ENCODE results near the gene IQGAP3. TPM values are rescaled to one million over a fixed set of nuclear protein-coding genes. Genes with fewer than 3 reads are reported as not detected.

IQGAP3 gene
- total RNA-seq, 2 donors from 2014 or later: 2.2 to 3.5 TPM

DNA sequence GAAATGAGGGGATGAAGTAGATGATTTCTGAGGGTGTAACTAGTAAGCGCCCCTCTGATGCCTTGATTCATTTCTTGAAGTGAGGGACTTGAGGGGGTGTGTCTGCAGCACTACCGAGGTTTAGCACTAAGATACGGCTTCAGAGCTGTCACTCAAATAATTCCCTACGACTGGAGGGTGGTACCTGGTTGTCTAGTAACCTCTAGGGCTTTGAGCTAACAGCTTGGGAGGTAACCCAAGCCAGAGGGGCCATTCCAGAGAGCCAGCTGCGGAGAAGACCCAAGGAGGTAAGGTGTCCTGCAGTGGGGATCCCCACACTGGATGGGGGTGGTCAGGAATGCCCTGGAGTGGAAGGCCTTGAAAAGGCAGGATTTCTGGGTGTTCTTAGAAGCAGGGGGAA, 7.1 kb upstream of the IQGAP3 start, which contains the start of gene TTC24:
Gene TTC24, plus strand, starts transcription at position 252 of the 400 bp plus-strand sequence. CDS start 1,642 bp downstream, outside the sequence.
- ATAC-seq (ENCODE audit: insufficient number of reproducible peaks, low FRiP score, low read depth): no peak
- TF ChIP-seq, protein P1, sequence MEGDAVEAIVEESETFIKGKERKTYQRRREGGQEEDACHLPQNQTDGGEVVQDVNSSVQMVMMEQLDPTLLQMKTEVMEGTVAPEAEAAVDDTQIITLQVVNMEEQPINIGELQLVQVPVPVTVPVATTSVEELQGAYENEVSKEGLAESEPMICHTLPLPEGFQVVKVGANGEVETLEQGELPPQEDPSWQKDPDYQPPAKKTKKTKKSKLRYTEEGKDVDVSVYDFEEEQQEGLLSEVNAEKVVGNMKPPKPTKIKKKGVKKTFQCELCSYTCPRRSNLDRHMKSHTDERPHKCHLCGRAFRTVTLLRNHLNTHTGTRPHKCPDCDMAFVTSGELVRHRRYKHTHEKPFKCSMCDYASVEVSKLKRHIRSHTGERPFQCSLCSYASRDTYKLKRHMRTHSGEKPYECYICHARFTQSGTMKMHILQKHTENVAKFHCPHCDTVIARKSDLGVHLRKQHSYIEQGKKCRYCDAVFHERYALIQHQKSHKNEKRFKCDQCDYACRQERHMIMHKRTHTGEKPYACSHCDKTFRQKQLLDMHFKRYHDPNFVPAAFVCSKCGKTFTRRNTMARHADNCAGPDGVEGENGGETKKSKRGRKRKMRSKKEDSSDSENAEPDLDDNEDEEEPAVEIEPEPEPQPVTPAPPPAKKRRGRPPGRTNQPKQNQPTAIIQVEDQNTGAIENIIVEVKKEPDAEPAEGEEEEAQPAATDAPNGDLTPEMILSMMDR (IDR thresholded peaks at IDR 0.05): no peak
- H3K36me3 ChIP-seq: no peaks in the 10 kb centered on the region
- H3K4me3 ChIP-seq: no peak within 1 kb of the TSS
- H3K27me3 ChIP-seq (replicated peaks; ENCODE audit: insufficient read depth): no peaks in the 10 kb centered on the region
- H3K9me3 ChIP-seq: no peaks in the 10 kb centered on the region
- no peak within 1 kb of the TSS for H3K27ac ChIP-seq
- DNase-seq (ENCODE audit: low spot score): no peak
- no peaks in the 10 kb centered on the region for H3K4me1 ChIP-seq (ENCODE audit: control insufficient read depth in 1 of 2, low read depth in 2 of 2)

DNA sequence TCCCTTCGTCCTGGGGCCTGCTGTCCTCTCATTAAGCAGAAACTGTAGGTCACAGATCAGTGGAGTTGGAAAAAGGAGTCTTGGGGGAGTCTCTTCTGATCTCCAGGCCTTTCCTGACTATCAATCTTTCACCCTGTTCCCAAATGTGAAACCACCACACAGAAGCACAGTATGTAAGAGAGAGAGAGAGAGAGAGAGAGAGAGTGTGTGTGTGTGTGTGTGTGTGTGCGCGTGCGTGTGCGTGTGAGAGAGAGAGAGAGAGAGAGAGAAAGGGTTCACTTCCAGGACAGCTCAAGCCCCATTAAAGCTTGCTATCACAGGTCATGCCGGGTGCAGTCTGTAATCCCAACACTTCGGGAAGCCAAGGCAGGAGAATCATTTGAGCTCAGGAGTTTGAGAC, 5.7 kb upstream of the IQGAP3 start:
- no peaks in the 10 kb centered on the region for H3K9me3 ChIP-seq
- DNase-seq (ENCODE audit: low spot score) (no peak), ATAC-seq (ENCODE audit: insufficient number of reproducible peaks, low FRiP score, low read depth) (no peak)
- TF ChIP-seq, protein P1 (IDR thresholded peaks at IDR 0.05): no peak
- no peak overlapping the region for H3K27ac ChIP-seq
- H3K4me3 ChIP-seq: no peak overlapping the region
- H3K36me3 ChIP-seq: no peaks in the 10 kb centered on the region
- H3K27me3 ChIP-seq (replicated peaks; ENCODE audit: insufficient read depth): no peaks in the 10 kb centered on the region
- H3K4me1 ChIP-seq (ENCODE audit: control insufficient read depth in 1 of 2, low read depth in 2 of 2): no peaks in the 10 kb centered on the region

DNA sequence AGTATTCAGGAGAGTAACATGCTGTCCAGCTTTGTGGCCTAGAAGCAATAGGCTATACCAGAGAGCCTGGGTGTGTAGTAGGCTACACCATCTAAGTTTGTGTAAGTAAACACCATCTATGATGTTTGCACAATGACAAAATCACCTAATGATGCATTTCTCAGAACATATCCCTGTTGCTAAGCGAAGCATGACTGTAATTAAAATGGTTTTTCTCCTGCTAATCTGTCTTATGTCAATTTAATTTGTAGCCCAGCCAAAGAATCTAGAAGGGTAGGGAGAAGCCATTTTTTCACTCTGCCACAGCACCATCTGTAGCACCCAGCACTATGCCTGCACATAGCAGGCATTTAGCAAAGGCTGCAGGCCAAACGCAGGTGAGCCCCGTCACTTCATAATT, 5.2 kb upstream of the IQGAP3 start:
- no peak for ATAC-seq (ENCODE audit: insufficient number of reproducible peaks, low FRiP score, low read depth)
- Histone ChIP-seq H3K9me3 (no peaks in the 10 kb centered on the region), H3K27ac (no peak overlapping the region), H3K27me3 (replicated peaks; ENCODE audit: insufficient read depth) (no peaks in the 10 kb centered on the region), H3K4me1 (ENCODE audit: control insufficient read depth in 1 of 2, low read depth in 2 of 2) (peaks cover 0 to 3% of the 10 kb centered on the region in 2 donors), H3K36me3 (no peaks in the 10 kb centered on the region), H3K4me3 (no peak overlapping the region)
- DNase-seq (ENCODE audit: low spot score): no peak
- TF ChIP-seq, protein P1 (IDR thresholded peaks at IDR 0.05): no peak

DNA sequence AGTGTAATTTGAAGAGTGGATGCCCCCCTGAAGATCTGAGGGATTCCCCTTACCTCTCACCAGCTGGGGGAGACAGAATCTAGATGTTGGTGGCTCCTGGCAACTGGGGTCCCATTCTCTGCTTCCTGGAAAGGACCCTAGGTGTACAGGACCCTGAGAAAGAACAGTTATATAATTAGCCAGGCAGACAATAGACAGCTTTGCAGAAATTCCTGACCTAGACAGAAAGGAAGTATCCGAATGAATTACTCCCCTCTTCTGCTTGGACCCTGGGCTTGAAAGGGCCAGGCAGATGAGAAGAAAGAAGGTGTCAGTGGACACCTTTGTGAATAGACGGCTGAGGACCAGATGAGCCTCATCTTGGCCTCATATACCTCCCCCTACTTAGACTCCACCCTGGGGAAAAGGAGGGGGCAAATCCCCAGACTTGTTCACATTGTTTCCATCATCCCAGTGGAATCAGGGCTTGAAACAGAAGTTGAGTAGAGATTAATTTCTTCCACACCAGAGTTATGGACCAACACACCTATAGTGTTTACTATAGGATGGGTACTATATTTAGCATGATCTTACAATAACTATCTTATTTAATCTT, 1.8 kb upstream of the IQGAP3 start:
- H3K27ac ChIP-seq: no peak overlapping the region
- no peaks in the 10 kb centered on the region for H3K27me3 ChIP-seq (replicated peaks; ENCODE audit: insufficient read depth)
- no peaks in the 10 kb centered on the region for H3K36me3 ChIP-seq
- peaks cover 0 to 17% of the 10 kb centered on the region in 2 donors for H3K4me1 ChIP-seq (ENCODE audit: control insufficient read depth in 1 of 2, low read depth in 2 of 2)
- no peaks in the 10 kb centered on the region for H3K9me3 ChIP-seq
- ATAC-seq (ENCODE audit: insufficient number of reproducible peaks, low FRiP score, low read depth) (no peak), DNase-seq (ENCODE audit: low spot score) (no peak)
- TF ChIP-seq, protein P1 (IDR thresholded peaks at IDR 0.05): no peak
- H3K4me3 ChIP-seq: no peak overlapping the region

DNA sequence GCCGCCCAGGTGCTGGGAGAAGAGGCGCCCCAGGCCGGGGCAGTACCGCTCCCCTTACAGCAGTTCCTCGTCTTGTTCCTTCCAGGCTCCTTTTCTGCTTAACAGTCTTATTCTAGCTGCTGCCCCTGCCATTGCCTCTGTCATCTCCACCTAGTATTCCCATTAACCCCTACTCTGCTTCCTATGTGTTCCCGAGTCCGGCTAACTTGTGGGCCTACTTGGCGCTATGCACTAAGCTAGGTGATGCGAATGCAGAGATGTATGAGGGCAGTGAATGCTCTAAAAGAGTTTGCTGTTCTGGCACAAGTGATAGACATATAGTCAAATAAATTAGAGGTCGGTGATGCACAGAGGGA, 276 bp upstream of the IQGAP3 start:
- Histone ChIP-seq H3K27ac (no peak overlapping the region), H3K4me3 (peak overlapping the region; percentile 65), H3K27me3 (replicated peaks; ENCODE audit: insufficient read depth) (no peaks in the 10 kb centered on the region), H3K9me3 (no peaks in the 10 kb centered on the region), H3K36me3 (no peaks in the 10 kb centered on the region), H3K4me1 (ENCODE audit: control insufficient read depth in 1 of 2, low read depth in 2 of 2) (peaks cover 0 to 17% of the 10 kb centered on the region in 2 donors)
- TF ChIP-seq, protein P1 (IDR thresholded peaks at IDR 0.05): no peak
- no peak for DNase-seq (ENCODE audit: low spot score)
- no peak for ATAC-seq (ENCODE audit: insufficient number of reproducible peaks, low FRiP score, low read depth)
